Gastroesophageal sphincter (tissue), 3 donors: Measurements from ENCODE around the gene LRRC45.

Source experiments
- CTCF ChIP-seq, 4 experiments: fragments of 200-600 bp in 2 of 4; fragments of 450-650 bp in 2 of 4; sonication (generic) in 1 of 4; IDR thresholded peaks; one replicate each; pipeline ENCODE4 v1.5.1; 2017 to 2019; ENCODE audit warnings: antibody characterized with exemption in 4 of 4, mild to moderate bottlenecking in 2 of 4, moderate library complexity in 2 of 4
- EP300 ChIP-seq: sonication (generic); formaldehyde crosslinking; IDR thresholded peaks from one replicate; pipeline ENCODE4 v1.6.1; 2017; ENCODE audit warnings: antibody characterized with exemption, mild to moderate bottlenecking

GRCh38 chr17:82021107-82021899, 1.8 kb upstream of the LRRC45 start:
- no peak for TF ChIP-seq EP300
- peak in 3 of 4 experiments; percentile 73 to 78 (median 77) for TF ChIP-seq CTCF (IDR thresholded peaks at IDR 0.05)
